ENCODE measurements around the gene STON2. TPM values are rescaled to one million over a fixed set of nuclear protein-coding genes. Genes with fewer than 3 reads are reported as not detected.
A peak's percentile ranks its signal among the peaks of the same experiment; 100 is the strongest.

The STON2 gene
- total and polyA plus RNA-seq, 2 experiments from 2014 or later: 5.0 to 22.7 TPM

GRCh38 chr14:81275305-81276072 lies 124.6 kb downstream of the STON2 start:
- no peaks in the 10 kb centered on the region for H4K20me1 ChIP-seq (ENCODE audit: insufficient read depth, poor library complexity, severe bottlenecking)
- peak overlapping the region; percentile 46 for H3K27ac ChIP-seq
- peak overlapping the region; percentile 36 for H3K4me2 ChIP-seq
- TF ChIP-seq EZH2phosphoT487 (IDR thresholded peaks at IDR 0.05; ENCODE audit: low read depth, severe bottlenecking, unreplicated experiment): no peak
- no peak for TF ChIP-seq EZH2 (IDR thresholded peaks at IDR 0.05; ENCODE audit: borderline replicate concordance)
- TF ChIP-seq CTCF (IDR thresholded peaks at IDR 0.05; ENCODE audit: poor library complexity): no peak
- peaks cover 5% of the 10 kb centered on the region for H3K4me1 ChIP-seq (ENCODE audit: insufficient read depth)
- no peaks in the 10 kb centered on the region for H3K27me3 ChIP-seq
- H3K9me2 ChIP-seq (replicated peaks; ENCODE audit: insufficient read depth): no peaks in the 10 kb centered on the region
- no peak for DNase-seq (ENCODE audit: low spot score)
- H3K79me2 ChIP-seq: no peaks in the 10 kb centered on the region
- no peak overlapping the region for H2AFZ ChIP-seq
- WGBS (ENCODE audit: low lambda C conversion rate, missing lambda C conversion rate): 82% methylated on average over 13 of the region's 13 CpGs
- H3K4me3 ChIP-seq: no peak overlapping the region
- no peaks in the 10 kb centered on the region for H3K9me3 ChIP-seq (ENCODE audit: low read depth)
- H3K36me3 ChIP-seq (replicated peaks; ENCODE audit: insufficient read depth, low read depth): no peaks in the 10 kb centered on the region

- Histone ChIP-seq H3K27ac (no peak overlapping the region), H3K4me2 (no peak overlapping the region), H3K4me3 (no peak overlapping the region), H3K27me3 (no peaks in the 10 kb centered on the region), H3K36me3 (replicated peaks; ENCODE audit: insufficient read depth, low read depth) (no peaks in the 10 kb centered on the region), H3K9me3 (ENCODE audit: low read depth) (no peaks in the 10 kb centered on the region), H3K79me2 (no peaks in the 10 kb centered on the region), H2AFZ (no peak overlapping the region), H4K20me1 (ENCODE audit: insufficient read depth, poor library complexity, severe bottlenecking) (no peaks in the 10 kb centered on the region), H3K9me2 (replicated peaks; ENCODE audit: insufficient read depth) (no peaks in the 10 kb centered on the region), H3K4me1 (ENCODE audit: insufficient read depth) (peaks cover 5% of the 10 kb centered on the region)
- TF ChIP-seq EZH2 (IDR thresholded peaks at IDR 0.05; ENCODE audit: borderline replicate concordance): no peak
- TF ChIP-seq CTCF (IDR thresholded peaks at IDR 0.05; ENCODE audit: poor library complexity): no peak
- TF ChIP-seq EZH2phosphoT487 (IDR thresholded peaks at IDR 0.05; ENCODE audit: low read depth, severe bottlenecking, unreplicated experiment): no peak
- WGBS (ENCODE audit: low lambda C conversion rate, missing lambda C conversion rate): 89% methylated on average over 3 of the region's 3 CpGs
- no peak for DNase-seq (ENCODE audit: low spot score)
Observed at GRCh38 chr14:81273961-81274575, 126.1 kb downstream of the STON2 start.

GRCh38 chr14:81273521-81273920 lies 126.6 kb downstream of the STON2 start:
- H3K27ac ChIP-seq: no peak overlapping the region

More at GRCh38 chr14:81273521-81273920, 126.6 kb downstream of the STON2 start:
- Histone ChIP-seq H3K79me2 (no peaks in the 10 kb centered on the region), H4K20me1 (ENCODE audit: insufficient read depth, poor library complexity, severe bottlenecking) (no peaks in the 10 kb centered on the region), H3K27me3 (no peaks in the 10 kb centered on the region), H3K9me3 (ENCODE audit: low read depth) (no peaks in the 10 kb centered on the region), H3K4me3 (no peak overlapping the region), H3K36me3 (replicated peaks; ENCODE audit: insufficient read depth, low read depth) (no peaks in the 10 kb centered on the region), H3K4me1 (ENCODE audit: insufficient read depth) (peaks cover 5% of the 10 kb centered on the region), H3K4me2 (no peak overlapping the region), H3K9me2 (replicated peaks; ENCODE audit: insufficient read depth) (no peaks in the 10 kb centered on the region), H2AFZ (no peak overlapping the region)
- TF ChIP-seq EZH2phosphoT487 (IDR thresholded peaks at IDR 0.05; ENCODE audit: low read depth, severe bottlenecking, unreplicated experiment): no peak
- TF ChIP-seq EZH2 (IDR thresholded peaks at IDR 0.05; ENCODE audit: borderline replicate concordance): no peak
- no peak for TF ChIP-seq CTCF (IDR thresholded peaks at IDR 0.05; ENCODE audit: poor library complexity)
- 76% methylated on average over 9 of the region's 9 CpGs for WGBS (ENCODE audit: low lambda C conversion rate, missing lambda C conversion rate)
- DNase-seq (ENCODE audit: low spot score): no peak

Data from hepatocyte (in vitro differentiated cells).